Stimulated activated CD4-positive, alpha-beta T cell treated with anti-CD3 and anti-CD28 coated beads, Interleukin-12 subunit alpha, Interleukin-12 subunit beta, amount 100 ng/mL, for 24 hours (primary cell): ENCODE results near the gene AMDHD1.
"Not testable (repeated sequence)": the region's sequence is repeated elsewhere in the genome, so short reads cannot be mapped to it uniquely, and the experiment has no call there.

Source experiments
- DNase-seq, 2 experiments: peaks; one replicate each; pipeline ENCODE4 v3.0.0-alpha.2; 2020; ENCODE audit warnings: low read depth in 2 of 2

Gene AMDHD1

GRCh38 chr12:95963096-95963495, 20.0 kb downstream of the AMDHD1 start:
- DNase-seq = no peak

- no peak for DNase-seq
Observed at GRCh38 chr12:95966287-95966870, 23.2 kb downstream of the AMDHD1 start.

DNA sequence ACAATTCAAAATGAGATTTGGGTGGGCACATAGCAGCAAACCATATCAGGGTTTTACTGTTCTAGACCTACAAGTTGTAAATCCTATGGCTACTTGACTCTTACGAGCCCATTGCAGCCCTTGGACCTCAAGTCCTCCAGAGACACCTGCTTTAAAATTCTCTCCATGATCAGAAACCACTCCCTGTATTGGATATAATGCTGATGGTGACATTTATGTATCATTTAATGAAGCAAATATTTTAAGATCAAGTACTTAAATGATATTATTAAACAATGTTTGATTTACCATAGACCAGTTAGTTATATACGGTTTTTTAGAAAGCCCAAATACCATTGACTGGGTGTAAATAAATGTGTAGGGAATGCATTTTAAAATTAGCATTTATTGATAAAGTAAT, 24.2 kb downstream of the AMDHD1 start:
- no peak for DNase-seq

DNA sequence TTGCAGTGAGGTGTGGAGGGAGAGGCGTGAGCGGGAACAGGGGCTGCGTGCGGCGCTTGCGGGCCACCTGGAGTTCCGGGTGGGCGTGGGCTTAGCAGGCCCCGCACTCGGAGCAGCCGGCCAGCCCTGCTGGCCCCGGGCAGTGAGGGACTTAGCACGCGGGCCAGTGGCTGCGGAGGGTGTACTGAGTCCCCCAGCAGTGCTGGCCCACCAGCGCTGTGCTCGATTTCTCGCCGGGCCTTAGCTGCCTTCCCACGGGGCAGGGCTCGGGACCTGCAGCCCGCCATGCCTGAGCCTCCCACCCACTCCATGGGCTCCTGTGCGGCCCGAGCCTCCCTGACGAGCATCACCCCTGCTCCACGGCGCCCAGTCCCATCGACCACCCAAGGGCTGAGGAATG, 26.0 kb downstream of the AMDHD1 start:
- DNase-seq = not testable (repeated sequence)

GRCh38 chr12:95970905-95971304, 27.8 kb downstream of the AMDHD1 start:
- no peak for DNase-seq

DNA sequence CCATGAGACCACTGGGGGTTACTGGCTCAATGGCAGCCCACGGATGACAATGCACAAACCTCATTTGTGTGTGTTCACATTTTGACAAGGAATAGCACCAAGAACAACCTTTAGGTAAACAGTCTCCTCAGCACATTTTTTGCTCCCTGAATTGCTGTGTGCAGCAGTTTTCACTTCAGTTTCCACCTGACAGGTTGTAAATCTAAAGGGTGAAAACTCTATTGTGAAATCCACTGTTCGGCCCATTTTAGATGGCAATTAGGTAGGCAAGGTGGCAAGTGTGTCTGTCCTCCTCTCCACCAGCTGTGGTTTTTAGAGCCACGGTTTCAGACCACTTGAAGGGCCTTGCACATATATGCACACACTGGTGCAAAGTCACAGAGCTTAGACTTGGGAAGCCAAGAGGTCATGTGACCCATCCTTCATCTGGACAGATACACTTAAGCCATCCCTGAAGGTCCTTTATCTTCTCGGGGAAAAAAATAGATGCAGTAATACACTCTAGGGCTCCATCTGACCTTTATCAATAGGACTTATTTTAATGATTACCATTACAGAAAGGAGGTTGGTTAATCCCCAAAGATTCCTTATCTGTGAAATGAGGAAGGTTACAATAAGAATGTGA, 29.8 kb downstream of the AMDHD1 start:
- DNase-seq = no peak

GRCh38 chr12:95974358-95974757, 31.2 kb downstream of the AMDHD1 start:
- no peak for DNase-seq

GRCh38 chr12:95975491-95975890, 32.4 kb downstream of the AMDHD1 start:
- DNase-seq = no peak

DNA sequence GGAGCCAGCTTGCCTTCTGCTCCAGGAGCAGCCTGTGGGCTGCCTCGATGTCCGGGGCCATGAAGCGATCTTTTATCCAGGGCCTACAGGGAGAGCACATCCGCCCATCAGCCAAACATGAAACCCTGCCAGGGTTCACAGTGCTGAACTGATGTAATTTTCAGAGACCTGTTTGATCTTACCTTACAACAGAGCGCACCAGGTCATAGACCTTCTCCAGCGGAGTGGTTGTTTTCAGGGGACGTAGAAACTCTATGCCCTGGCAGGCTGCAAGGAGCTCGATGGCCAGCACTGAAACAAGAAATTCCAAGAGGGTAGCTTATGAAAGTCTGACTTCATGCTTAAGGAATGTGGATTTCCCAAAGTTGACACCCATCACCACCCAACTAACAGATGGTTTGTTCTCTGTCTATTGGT, 33.3 kb downstream of the AMDHD1 start:
- no peak for DNase-seq

DNA sequence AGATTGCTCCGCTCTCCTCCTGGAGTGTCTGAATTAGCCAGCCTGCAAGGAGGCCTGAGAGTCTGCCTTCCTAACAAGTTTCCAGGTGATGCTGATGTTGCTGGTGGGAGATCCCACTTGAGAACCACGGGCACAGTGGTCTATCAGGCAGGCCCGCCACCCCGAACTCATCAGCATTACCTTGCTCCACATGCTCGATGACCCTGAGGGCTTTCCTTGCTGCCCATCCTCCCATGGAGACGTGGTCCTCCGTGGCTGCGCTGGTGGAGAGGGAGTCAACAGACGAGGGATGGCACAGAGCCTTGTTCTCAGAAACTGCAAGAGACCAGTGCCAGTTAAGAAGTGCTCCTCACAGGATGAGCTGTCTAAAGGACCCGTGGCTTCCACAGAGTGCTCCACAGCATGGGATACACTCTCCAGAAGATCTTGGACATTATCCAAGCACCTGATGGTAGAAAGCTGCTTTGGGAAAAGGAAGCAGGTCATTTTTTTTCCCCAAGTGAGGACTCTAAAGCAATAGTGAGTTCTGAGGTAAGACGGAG, 34.7 kb downstream of the AMDHD1 start:
- DNase-seq = no peak

DNA sequence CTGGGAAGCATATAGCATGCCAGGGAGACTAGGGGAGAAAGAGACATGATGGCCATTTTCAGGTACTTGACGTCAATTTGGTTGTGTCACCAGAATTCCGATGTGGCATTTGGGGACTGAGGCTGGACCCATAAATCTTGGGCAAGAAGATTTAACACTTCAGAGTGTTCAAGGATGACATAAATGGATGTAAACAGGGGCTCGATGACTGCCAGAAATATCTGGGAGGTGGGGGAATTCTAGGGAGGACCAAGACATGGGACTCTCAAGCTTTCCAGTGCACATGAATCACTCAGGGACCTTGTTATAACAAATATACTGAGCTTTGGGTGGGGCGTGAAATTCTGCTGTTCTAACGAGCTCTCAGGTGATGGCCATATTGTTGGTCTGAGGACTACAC, 35.2 kb downstream of the AMDHD1 start:
- no peak for DNase-seq

GRCh38 chr12:95978774-95979173, 35.6 kb downstream of the AMDHD1 start:
- no peak for DNase-seq

- DNase-seq = no peak
Observed at GRCh38 chr12:95980437-95980836, 37.3 kb downstream of the AMDHD1 start.

GRCh38 chr12:95982602-95983001, 39.5 kb downstream of the AMDHD1 start:
- DNase-seq = no peak

- DNase-seq = no peak
Observed at GRCh38 chr12:95984682-95985081, 41.6 kb downstream of the AMDHD1 start.

DNA sequence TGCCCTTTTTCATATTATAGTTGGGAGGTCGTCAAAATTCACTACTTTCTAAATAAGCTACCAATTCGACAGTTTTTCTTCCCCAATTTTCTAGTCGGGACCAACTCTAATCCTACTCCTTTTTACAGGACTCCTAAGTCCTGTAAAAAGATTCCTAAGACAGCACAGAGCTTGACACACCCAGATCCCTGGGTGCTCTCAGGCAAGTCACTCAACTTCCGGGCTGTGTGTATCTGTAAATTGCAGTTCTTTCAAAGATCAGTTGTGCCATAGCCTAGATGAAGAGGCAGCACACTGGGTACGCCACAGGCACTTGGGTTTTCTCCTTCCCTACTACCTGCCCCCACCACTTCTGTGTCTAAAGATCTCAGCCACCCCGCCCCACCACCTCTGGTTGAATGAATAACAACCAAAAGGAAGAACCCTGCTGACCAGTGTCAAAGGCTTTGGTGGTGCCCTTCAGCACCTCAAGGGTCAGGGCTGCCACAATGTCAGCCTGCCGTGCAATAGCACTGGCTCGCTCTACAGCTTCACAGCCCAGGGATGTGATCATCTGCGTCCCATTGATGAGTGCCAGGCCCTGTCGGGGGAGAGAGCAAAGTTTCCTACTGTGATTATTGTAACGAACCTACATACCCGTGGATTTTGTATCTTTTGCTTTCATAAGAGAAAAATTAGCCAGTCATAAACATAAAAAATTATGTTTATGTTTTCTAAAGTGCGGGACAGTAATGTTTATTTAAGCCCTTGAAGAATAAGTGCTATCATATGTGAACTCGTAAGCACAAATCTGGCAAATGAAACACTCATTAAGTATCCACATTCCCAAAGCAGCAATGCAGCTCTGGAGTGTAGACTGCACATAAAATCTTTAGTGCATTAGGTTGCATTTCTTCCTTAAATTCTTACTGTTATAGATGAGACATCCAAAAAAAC, 43.8 kb downstream of the AMDHD1 start:
- no peak for DNase-seq

DNA sequence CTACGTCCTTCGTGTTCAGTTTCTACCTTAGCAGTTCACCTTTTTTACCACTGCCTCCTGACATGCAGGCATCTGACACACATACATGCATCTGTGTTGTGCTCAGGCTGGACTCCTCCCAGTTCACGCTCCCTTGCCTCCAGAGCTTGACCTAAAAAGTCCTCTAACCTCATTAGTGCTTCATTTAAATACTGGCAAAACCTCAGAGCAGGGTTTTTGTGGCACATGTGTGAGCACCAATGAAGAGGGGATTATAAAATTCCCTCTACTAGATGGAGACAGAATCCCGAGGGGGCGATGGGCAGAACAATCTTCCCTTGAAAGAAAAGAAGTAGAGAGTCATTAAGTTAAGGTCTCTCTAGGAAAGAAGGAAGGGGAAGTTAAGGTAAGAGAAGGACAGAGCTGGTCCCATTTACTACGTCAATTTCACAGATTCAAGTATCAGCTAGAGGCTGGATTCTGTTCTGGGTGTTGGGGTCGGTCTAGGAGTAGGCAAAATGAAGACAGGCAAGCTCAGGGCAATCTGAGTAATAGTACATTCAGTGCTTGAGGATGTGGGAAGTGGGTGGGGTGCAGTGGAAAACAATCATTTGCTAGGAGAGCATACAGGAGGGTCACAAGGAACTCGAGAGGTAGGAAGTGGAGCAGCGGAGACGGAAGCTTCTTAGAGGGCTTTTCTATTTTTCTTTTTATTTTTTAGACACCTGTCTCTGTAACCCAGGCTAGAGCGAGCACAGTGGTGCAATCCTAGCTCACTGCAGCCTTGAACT, 45.6 kb downstream of the AMDHD1 start:
- DNase-seq = no peak

DNA sequence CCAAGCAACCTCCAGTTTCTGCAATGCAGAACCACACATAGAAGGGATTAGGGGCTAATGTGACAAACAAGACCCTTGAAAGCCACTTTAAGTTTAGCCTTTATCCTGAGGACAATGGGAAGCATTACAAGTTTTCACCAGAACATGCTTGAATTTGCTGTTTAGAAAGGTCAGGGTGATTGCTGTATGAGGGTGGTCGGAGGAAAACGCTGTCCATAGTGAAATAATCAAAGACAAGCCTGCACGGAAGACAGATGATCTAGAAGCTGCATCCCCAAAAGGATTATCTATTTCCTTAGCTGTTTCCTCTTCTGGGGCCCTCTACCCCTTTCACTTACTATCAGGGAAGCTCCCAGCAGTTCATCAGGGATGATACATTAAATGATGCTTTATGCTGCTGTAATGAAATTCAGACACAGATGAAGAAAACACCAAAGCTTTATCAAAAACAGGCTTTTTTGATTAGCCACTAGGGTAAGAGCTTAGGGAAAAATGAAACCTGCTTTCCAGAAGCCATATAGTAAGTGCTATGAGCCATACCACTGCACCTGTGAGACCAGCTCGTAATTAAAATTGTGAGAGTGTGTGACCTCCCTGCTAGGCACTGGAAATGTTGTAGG, 46.5 kb downstream of the AMDHD1 start:
- no peak for DNase-seq

DNA sequence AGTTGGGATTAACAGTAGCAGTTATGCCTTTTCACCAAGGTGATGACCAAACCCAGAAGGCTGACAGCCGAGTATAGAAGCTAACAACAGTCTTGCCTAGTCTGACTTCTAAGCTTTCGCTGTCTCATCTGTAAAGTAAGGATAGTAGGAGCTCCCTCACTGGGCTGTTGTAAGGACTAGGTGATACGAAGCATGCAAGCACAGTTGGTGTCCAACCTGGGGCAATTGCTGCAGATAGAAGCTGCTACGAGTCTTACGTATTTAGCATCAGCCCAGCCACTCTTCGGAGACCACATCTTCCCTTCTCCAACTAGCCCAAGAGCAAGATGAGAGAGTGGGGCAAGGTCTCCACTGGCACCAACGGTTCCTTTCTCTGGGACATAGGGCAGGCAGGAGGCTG, 47.0 kb downstream of the AMDHD1 start:
- DNase-seq = no peak

DNA sequence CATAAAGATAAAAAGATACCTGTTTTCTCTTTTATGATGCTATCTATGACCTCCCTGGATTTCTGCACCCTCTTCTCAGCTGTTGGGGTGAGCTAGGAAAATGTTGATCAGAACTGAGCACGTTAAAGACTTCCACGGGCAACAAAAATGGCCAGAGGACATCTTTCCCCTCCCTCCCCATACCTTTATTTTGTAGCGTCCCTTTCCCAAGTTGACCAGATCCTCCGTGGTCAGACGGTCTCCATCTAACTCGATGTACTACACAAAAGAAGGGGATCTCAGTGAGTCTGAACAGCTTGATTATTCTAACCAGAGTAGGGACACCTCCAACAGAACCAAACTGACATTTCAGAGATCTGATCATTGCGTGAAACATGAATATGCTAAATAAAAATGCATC, 50.8 kb downstream of the AMDHD1 start:
- DNase-seq = no peak

GRCh38 chr12:95994476-95994875, 51.3 kb downstream of the AMDHD1 start:
- no peak for DNase-seq
